Jurkat, Clone E6-1 (cell line): ENCODE data around the gene TMEM239. TPM values are rescaled to one million over a fixed set of nuclear protein-coding genes. Genes with fewer than 3 reads are reported as not detected.
A peak's percentile ranks its signal among the peaks of the same experiment; 100 is the strongest.
"Not testable (repeated sequence)": the region's sequence is repeated elsewhere in the genome, so short reads cannot be mapped to it uniquely, and the experiment has no call there.

Source experiments
- DNase-seq: peaks from one replicate; pipeline ENCODE4 v3.0.0-alpha.2; 2011; ENCODE audit warnings: low read depth, low spot score
- H3K4me3 ChIP-seq: 2 replicates; pipeline ENCODE4 v1.5.1; 2011; ENCODE audit warnings: mild to moderate bottlenecking, low read length, control low read depth, moderate library complexity
- polyA plus RNA-seq: library from polyadenylated mRNA; unstranded; fragments of >200 nt; gene quantifications from one replicate; pipeline ENCODE4 v1.2.1, GENCODE V29; 2012; ENCODE audit warnings: missing spikeins; ENCODE audit not compliant: insufficient read length, insufficient read depth

TMEM239 gene
- not detected for polyA plus RNA-seq

DNA sequence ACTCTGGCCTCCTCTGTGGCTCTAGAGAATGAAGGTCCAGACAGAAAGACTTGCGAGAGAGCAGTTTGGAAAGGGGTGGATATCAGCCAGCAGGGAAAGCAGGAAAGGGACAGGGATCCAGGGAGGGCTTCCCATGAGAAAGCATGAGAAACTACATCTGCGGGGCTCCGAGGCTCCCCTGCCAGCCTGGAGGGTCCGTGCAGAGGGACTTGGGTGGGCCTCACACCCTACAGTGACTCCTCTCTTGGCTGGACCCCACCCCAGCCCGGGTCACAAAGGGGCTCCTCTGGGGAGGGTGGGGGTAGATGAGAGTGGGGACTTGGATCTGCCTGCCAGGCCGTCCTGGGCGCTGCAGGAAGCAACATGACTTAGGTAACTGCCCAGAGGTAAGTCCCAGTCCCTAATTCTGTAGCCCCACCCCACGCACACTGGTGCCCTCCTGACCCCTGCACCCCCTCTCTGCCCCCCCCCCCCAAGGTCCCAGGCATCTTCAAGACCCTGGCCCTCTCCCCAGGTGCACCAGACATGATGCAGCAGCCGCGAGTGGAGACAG, at the start of gene TMEM239:
TMEM239 (plus strand) TSS at position 335 of the 553 bp plus-strand sequence; CDS start at position 526, 191 bp downstream.
- no peak for DNase-seq
- no peak within 1 kb of the TSS for H3K4me3 ChIP-seq

GRCh38 chr20:2767768-2768631, 48.2 kb upstream of the TMEM239 start:
- DNase-seq: no peak
- no peak overlapping the region for H3K4me3 ChIP-seq

DNA sequence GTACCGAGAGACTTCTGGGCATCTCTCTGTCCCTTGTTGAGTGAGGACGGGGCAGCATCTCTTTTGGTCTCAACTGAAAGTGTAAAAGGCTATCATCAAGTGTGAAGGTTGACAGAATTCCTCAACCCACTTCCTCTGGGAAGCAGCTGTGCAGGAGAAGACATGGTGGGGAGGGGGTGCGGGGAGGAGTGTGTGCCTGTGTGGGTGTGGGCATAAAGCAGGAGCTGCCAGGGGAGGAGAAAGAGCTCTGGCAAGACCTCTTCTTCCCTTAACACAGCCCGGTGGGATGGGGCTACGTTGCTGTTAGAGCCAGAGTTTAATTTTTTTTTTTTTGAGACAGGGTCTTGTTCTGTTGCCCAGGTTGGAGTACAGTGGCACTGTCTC, 47.5 kb upstream of the TMEM239 start:
- H3K4me3 ChIP-seq: no peak overlapping the region

GRCh38 chr20:2770091-2770490, 46.1 kb upstream of the TMEM239 start:
- DNase-seq, H3K4me3 ChIP-seq: not testable (repeated sequence)

More for the DNA sequence above, 47.5 kb upstream of the TMEM239 start:
- DNase-seq: no peak

GRCh38 chr20:2771631-2772080, 44.5 kb upstream of the TMEM239 start:
- no peak overlapping the region for H3K4me3 ChIP-seq

GRCh38 chr20:2773812-2774211, 42.4 kb upstream of the TMEM239 start:
- no peak for DNase-seq
- H3K4me3 ChIP-seq: no peak overlapping the region

More at GRCh38 chr20:2771631-2772080, 44.5 kb upstream of the TMEM239 start:
- peak; percentile 6 for DNase-seq

- H3K4me3 ChIP-seq: no peak overlapping the region
- no peak for DNase-seq
Measured at GRCh38 chr20:2775139-2775538, 41.0 kb upstream of the TMEM239 start.

DNA sequence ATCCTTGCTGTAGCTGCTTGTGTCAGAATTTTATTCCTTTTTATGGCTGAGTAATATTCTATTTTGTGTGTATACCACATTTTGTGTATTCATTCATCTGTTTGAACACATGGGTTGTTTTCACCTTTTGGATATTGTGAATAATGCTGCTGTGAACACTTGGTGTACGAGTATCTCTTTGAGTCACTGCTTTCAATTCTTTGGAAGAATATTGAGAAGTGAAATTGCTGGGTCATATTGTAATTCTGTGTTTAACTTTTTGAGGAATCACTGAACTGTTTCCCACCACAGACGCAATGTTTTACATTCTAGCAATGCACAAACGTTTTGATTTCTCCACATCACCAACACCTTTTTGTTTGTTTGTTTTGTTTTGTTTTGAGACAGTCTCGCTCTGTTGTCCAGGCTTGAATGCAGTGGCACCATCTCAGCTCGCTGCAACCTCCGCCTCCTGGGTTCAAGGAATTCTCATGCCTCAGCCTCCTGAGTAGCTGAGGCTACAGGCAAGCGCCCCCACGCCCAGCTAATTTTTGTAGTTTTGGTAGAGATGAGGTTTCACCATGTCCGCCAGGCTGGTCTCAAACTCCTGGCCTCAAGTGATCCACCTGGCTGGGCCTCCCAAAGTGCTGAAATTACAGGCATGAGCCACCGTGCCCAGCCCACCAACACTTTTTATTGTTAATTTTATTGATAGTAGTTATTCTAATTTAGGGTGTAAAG, 37.4 kb upstream of the TMEM239 start:
- no peak for DNase-seq
- H3K4me3 ChIP-seq: no peak overlapping the region

DNA sequence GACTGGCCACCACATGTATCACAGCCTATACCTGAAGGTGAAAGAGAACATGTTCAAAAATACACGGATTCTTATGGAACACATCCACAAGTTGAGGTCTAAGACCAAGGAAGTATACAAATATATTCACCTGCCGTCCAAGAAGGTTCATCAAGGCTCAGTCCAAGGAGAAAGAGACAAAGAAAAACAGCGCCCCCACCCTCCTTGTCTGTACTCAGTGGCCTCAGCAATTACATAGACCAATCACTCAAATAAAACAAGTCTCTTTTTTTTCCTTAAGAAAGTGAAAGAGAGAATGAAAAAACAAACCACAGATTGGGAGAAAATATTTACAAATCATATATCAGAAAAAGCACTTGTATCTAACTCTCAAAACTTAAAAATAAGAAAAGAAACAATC, 35.2 kb upstream of the TMEM239 start:
- DNase-seq: no peak
- H3K4me3 ChIP-seq: no peak overlapping the region

DNA sequence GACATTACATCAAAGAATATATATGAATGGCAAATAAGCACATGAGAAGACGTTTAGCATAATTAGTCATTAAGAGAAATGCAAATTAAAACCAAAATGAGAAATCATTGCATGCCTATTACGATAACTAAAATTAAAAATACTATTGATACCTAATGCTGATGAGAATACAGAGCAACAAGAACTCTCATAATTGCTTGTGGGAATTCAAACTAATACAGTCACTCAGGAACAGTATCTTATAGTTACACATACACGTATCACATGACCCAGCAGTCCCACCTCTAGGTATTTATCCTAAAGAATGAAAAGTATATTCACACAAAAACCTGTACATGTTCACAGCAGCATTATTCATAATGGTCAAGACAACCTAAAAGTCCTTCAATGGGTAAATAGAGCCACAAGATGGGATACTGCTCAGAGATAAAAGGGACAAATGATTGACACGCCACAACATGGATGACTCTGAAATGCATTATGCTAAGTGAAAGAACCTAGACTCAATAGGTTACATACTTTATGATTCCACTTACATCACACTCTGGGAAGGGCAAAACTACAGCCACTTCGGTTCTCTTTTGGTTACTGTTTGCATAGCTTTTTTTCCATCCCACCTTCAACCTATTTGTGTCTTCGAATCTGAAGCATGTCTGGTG, 32.1 kb upstream of the TMEM239 start:
- no peak for DNase-seq
- no peak overlapping the region for H3K4me3 ChIP-seq

DNA sequence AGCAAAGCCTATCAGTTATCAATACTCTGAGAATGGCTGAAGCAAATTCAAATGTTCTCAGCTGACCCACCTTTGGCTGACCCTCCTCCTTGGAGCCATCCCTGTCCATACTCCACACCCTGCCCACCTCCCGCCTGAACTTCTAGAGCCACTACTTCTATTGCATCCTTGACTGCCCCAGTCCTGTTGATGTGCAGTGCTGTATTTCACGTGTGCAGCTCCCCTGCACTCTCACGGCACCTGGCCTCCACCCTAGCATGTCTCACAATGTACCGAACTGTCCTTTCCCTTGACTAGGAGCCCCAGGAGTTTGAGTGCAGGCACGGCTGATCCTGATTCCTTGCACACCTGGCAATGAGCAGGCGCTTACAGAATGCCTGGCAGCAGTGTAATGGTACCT, 22.7 kb upstream of the TMEM239 start:
- DNase-seq: no peak
- H3K4me3 ChIP-seq: no peak overlapping the region

- H3K4me3 ChIP-seq: no peak overlapping the region
- DNase-seq: no peak
Measured at GRCh38 chr20:2794202-2794748, 21.9 kb upstream of the TMEM239 start.

- H3K4me3 ChIP-seq: no peak overlapping the region
- DNase-seq: no peak
Measured at GRCh38 chr20:2794866-2795447, 21.2 kb upstream of the TMEM239 start.

GRCh38 chr20:2795451-2795850, 20.7 kb upstream of the TMEM239 start:
- DNase-seq: no peak

DNA sequence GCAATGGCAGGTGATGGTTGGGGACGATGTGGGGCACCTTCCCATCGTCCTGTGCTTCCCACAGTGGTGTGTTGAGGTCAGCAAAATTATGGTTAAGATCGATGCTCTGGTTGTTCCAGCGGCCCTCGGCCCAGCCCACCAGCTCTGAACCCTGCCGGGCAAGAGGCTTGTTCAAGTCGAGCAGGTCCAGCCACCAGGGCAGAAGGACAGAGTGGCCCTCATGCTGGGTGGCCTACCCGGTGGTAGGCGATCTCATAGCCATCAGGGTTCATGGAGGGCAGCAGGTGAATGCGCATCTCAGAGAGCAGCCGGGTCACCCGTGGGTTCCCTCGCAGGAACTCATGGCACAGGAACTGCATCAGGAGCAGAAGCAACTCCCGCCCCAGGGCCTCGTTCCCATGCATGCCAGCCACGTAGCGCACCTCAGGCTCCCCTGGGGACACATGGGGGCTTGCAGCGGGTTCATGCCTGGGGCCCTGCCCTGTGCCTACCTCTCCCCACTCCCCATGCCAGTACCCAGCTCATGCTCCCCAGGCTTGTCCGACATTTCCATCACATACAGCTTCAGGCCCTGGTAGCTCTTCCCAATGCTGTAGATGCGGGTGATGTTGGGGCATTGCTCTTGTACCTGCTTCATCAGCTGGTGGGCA, 20.0 kb upstream of the TMEM239 start:
- no peak for DNase-seq
- no peak overlapping the region for H3K4me3 ChIP-seq

More at GRCh38 chr20:2795451-2795850, 20.7 kb upstream of the TMEM239 start:
- H3K4me3 ChIP-seq: no peak overlapping the region

GRCh38 chr20:2797136-2797983, 18.8 kb upstream of the TMEM239 start:
- no peak overlapping the region for H3K4me3 ChIP-seq
- DNase-seq: peak; percentile 25

DNA sequence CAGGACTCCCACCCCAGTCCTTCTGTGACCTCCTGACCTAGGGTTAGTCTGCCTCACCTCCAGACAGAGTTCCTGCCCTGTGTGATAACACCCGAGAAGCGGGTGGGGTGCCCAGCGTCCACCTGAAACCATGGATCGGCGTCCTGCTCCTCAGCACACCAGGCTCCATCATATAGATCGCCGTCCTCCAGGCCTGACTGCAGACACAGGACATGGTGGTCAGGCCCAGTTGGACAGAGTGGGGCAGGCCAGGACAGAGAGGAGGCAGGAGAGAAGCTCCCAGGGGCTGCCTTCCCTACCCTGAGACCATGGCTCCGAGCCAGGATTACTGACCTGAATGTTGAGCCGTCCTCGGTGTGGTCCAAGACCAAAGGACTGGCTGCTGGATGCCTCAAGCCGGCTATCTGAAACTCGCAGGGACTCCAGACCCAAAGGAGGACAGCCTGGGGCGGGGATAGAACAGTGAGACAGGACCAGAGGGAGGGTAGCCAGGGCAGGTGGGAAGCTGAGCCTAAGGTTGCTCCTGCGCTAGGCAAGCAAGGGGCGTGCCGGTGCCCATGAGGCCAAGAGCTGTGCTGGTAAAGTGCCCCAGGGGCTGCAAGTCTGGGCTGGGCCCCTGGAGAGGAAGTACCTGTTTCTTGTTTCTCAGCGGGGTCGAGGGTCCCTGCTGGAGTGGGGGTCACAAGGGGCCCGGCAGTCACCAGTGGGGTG, 17.9 kb upstream of the TMEM239 start:
- H3K4me3 ChIP-seq: no peak overlapping the region
- no peak for DNase-seq
